GM06990 (cell line): ENCODE data around the gene MIF4GD.

ENCODE experiments used
- DNase-seq: peaks from one replicate; pipeline ENCODE4 v3.0.0-alpha.2; 2011; ENCODE audit not compliant: insufficient read length; ENCODE audit errors: extremely low read depth
- H3K27me3 ChIP-seq: replicated peaks from 2 replicates; pipeline ENCODE4 v1.6.0; 2011; ENCODE audit warnings: low read length; ENCODE audit not compliant: control insufficient read depth, insufficient read depth
- H3K36me3 ChIP-seq: 2 replicates; pipeline ENCODE4 v1.5.1; 2011; ENCODE audit warnings: low read length; ENCODE audit not compliant: control insufficient read depth, insufficient read depth
- H3K4me3 ChIP-seq: replicated peaks from 2 replicates; pipeline ENCODE4 v1.5.1; 2011; ENCODE audit warnings: low read depth, mild to moderate bottlenecking, control low read depth, low read length
- CTCF ChIP-seq: IDR thresholded peaks from 2 replicates; pipeline ENCODE4 v1.5.1; 2011; ENCODE audit warnings: low read length, control low read depth, mild to moderate bottlenecking, inconsistent platforms; ENCODE audit not compliant: insufficient read depth, poor library complexity, severe bottlenecking

The MIF4GD gene

GRCh38 chr17:75237100-75238014, 33.7 kb downstream of the MIF4GD start:
- TF ChIP-seq CTCF, result no peak
- no peak for DNase-seq
- H3K27me3 ChIP-seq, result no peaks in the 10 kb centered on the region
- H3K4me3 ChIP-seq, result no peak overlapping the region
- H3K36me3 ChIP-seq, result peaks cover 66% of the 10 kb centered on the region

GRCh38 chr17:75232786-75233185, 38.2 kb downstream of the MIF4GD start:
- Histone ChIP-seq H3K36me3 (peaks cover 54% of the 10 kb centered on the region), H3K27me3 (no peaks in the 10 kb centered on the region), H3K4me3 (no peak overlapping the region)
- TF ChIP-seq CTCF, result no peak
- DNase-seq, result no peak

GRCh38 chr17:75231741-75232464, 39.1 kb downstream of the MIF4GD start:
- DNase-seq, result no peak
- Histone ChIP-seq H3K4me3 (no peak overlapping the region), H3K27me3 (no peaks in the 10 kb centered on the region), H3K36me3 (peaks cover 47% of the 10 kb centered on the region)
- TF ChIP-seq CTCF, result no peak

GRCh38 chr17:75231071-75231470, 40.0 kb downstream of the MIF4GD start:
- peaks cover 47% of the 10 kb centered on the region for H3K36me3 ChIP-seq
- H3K4me3 ChIP-seq, result no peak overlapping the region
- no peak for TF ChIP-seq CTCF
- no peak for DNase-seq
- H3K27me3 ChIP-seq, result no peaks in the 10 kb centered on the region

GRCh38 chr17:75228847-75229246, 42.2 kb downstream of the MIF4GD start:
- no peak for TF ChIP-seq CTCF
- Histone ChIP-seq H3K4me3 (no peak overlapping the region), H3K36me3 (peaks cover 41% of the 10 kb centered on the region), H3K27me3 (no peaks in the 10 kb centered on the region)
- no peak for DNase-seq
